KOPT-K1 (cell line): Measurements from ENCODE around the gene VARS2.

Experiments
- H3K27ac ChIP-seq: fragments of 200-600 bp; sonication (generic); 2 replicates; pipeline ENCODE4 v1.5.1; 2016; ENCODE audit warnings: antibody characterized with exemption, mild to moderate bottlenecking, low read depth, low read length; ENCODE audit not compliant: poor library complexity, severe bottlenecking
- H3K36me3 ChIP-seq: fragments of 200-600 bp; sonication (generic); 2 replicates; pipeline ENCODE4 v1.5.1; 2017; ENCODE audit warnings: antibody characterized with exemption, mild to moderate bottlenecking, low read length, moderate library complexity; ENCODE audit not compliant: insufficient read depth
- H3K9me3 ChIP-seq: fragments of 200-600 bp; sonication (generic); 2 replicates; pipeline ENCODE4 v1.5.1; 2017; ENCODE audit warnings: antibody characterized with exemption, low read length, mild to moderate bottlenecking; ENCODE audit not compliant: insufficient read depth, poor library complexity, severe bottlenecking

VARS2 gene

DNA sequence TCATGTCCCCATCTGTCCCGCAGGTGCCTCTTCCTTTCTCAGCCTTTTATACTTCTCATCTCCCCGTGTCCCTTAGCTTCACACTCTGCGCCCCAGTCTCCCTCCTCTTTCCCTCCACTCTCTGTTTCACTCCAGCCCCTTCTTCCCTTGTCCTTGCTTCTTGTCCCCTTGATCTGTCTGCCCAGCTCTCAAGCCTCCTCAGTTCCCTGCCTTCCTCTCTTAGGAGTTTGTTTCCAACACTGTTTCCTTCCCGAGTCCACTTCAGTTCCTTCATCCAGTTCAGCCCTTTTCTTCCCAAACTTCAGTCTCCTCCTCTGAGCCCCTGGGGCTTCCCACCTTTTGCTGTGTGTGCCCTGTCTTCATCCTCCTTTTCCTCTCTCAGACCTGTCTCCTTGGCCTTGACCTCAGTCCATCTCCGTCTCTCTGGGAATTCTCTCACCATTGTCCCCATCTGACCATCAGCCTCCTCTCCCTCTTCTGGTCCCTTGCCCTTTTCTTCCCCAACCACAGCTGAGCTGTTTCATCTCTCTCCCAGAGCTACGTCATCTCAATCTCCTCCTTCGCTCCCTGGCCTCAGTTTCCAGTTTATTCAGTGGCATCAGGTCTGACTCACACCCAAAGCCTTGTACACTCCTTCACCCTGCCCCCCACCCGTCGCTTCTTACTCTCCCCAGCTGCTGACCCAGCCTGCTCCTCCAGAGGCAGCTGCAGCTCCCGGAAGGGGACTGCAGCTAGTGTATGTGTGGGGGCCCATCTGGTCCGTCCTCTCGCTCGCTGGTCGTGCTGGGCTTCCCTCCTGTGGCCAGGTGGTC, 32.4 kb upstream of the VARS2 start:
- Histone ChIP-seq H3K36me3 (no peaks in the 10 kb centered on the region), H3K27ac (no peak overlapping the region)

DNA sequence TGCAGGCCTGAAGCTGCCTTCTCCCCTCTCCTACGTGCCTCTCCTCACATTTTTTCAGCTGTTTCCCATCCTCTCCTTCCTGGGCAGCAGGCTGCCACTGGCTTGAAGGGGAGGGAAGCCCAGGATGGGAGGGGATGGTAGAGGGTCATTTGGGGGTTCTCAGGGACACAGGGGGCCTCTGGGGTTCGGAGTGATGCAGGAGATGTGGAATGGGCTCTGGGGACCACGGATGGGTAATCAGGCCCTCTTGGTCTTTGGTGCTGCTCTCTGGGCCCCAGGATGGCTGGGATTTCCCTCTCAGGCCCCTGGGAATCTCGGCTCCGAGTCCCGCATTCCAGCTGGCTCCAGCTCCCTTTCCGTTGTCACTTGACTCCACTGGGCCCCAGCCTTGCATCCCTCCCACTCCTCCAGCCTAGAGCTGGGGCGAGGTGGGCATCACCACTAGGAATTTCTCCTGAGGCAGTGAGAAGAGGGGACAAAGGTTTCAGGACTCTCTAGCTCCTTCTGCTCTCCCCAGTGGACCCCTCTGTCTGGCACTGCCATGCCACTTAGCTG, 31.8 kb upstream of the VARS2 start:
- H3K27ac ChIP-seq = no peak overlapping the region
- H3K36me3 ChIP-seq = no peaks in the 10 kb centered on the region
- H3K9me3 ChIP-seq = no peaks in the 10 kb centered on the region

More for the DNA sequence above, 32.4 kb upstream of the VARS2 start:
- no peaks in the 10 kb centered on the region for H3K9me3 ChIP-seq

DNA sequence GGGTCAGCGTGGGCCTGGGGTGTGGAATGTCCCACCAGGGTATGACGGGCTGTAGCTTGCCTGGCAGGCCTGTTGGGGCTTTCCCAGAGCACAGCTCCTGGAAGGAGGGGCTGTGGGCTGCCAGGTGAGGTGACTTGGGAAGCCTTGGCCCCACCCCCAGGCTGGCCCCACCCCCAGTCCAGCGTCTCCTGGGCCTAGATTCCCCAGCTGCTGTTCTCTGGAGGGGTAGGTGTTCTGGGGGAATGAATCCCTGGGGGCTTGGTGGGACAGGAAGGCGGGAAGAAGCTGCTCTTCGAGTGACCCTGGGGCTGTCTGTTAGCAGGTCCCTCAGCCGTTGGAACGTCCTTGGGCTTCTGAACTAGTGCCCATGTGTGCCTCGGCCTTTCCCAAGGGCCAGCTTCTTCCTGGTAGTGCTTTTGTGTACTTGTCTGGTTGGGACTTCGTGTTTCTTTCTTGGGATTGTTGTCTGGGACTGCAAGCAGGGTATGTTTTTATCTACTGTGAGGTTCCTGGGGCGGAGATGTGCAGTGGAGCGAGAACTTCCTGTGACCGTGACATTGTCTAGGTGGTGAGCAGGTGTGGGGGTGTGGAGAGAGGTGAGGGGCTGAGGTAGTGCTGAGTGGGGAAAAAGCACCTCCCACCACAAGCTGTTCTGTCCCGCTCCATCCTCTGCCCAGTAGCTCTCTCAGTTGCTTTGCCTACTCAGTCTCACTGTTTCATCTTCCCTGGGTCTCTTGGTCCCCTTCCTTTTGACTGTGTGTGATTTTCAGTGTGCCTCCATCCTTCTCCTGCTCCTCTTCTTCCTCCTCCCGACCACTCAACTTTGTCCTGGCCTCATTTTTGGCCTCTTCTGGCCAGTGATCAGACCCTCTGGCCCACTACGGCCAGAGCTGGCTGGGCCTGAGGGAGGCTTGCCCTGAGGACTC, 31.0 kb upstream of the VARS2 start:
- Histone ChIP-seq H3K36me3 (no peaks in the 10 kb centered on the region), H3K9me3 (no peaks in the 10 kb centered on the region), H3K27ac (no peak overlapping the region)

DNA sequence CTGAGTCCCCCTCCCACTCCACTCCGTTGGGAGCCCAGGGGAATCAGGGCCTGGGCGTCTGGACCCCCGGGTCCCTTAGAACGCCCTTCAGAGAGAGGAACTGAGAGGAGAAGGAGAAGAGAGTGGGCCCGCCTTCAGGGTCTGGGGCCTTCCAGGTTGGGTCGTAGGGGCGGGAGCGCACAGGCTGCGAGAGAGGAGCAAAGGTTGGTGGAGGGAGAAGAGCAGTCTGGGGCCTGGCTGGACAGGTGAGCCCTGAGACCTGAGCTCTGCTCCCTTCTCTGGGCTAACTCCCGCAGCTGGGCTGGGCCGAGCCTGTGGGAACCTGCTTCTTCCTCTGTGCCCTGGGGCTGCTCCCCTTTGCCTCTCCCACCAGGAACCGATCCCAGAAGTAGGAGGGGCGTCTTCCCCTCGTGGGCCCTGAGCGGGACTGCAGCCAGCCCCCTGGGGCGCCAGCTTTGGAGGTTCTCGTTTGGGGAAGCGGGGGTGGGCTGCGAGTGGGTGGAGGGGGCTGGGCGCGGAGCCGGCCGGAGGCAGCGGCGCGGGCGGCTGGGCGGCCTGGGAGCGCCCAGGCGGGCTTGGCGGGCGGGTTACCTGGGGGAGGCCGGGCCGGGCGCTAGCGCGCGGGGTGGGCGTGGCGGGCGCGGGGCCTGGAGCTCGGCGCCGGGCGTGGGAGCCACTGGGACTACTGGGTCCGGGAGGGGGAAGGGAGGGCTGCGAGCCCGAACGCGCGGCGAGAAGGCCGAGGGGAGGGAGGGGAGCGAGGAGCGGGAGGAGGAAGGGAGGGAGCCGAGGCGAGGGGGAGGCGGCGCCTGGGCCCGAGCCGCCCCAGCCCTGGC, 30.1 kb upstream of the VARS2 start, which contains the start of gene DDR1:
DDR1 (plus strand) TSS at position 835 of the 836 bp plus-strand sequence. CDS start 4,211 bp downstream, outside the sequence.
- Histone ChIP-seq H3K9me3 (no peaks in the 10 kb centered on the region), H3K36me3 (no peaks in the 10 kb centered on the region), H3K27ac (peak within 1 kb of the TSS; percentile 48)

DNA sequence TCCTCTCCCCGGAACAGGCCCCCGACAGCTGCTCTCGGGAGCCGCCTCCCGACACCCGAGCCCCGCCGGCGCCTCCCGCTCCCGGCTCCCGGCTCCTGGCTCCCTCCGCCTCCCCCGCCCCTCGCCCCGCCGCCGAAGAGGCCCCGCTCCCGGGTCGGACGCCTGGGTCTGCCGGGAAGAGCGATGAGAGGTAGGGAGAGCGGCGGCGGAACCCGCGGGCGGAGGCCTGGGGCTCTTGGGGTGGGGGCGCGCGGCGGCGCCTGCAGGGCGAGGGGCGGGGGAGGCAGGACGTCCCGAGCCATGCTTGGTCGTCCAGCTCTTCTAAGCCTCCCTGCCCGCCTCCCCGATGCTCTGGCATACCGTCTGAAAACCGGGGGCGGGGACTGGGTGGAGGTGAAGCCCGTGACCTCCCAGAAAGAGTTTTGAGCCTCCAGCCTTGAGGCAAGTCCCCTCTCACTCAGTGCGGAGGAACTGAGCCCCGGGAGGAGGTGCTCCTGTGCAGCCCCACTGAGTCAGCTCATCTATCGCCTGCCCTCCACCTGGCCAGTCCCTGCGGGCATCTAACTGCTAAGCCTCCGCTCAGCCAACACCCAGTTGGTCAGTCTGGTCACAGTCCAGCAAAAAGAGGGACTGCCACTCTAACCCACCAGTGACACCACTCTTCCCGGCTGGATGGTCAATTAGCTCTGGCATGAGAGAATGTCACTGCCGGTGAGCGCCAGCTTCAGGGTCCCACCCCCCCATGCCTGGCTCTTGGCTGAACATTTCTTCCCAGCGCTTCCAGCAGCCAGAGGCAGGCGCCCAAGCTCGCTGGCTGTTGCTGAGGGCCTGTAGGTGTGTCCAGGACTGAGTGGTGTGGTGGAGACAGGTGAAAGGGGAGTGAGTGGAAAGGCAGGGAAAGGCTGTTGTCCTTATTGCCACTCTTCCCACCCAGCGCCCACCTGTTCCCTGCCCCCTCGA, 29.2 kb upstream of the VARS2 start:
- Histone ChIP-seq H3K9me3 (no peaks in the 10 kb centered on the region), H3K27ac (peak overlapping the region; percentile 48), H3K36me3 (no peaks in the 10 kb centered on the region)

DNA sequence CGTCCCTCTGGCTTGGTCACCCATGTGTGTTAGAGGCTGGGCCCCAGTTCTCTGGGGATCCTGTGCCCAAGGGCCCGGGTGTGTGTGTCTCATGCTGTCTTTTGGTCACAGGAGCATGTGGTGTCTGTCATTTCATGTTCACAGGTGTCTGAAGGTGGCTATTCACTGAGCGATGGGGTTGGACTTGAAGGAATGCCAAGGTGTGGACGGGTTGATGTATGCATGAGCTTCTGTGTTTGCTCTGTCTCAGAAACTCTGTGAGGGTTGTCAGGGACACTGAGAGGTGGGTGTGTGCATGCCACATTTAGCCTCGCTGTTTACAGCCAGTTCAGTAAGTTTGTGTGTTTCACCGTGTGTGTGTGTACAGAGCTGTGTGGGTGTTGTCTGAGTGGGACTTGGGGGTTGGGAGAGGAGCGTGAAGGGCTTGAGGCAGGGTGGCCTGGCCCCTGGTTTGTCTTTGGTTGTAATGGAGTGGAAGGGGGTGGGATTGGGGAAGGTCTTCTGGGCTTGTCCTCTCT, 28.5 kb upstream of the VARS2 start:
- H3K36me3 ChIP-seq = no peaks in the 10 kb centered on the region
- no peaks in the 10 kb centered on the region for H3K9me3 ChIP-seq
- H3K27ac ChIP-seq = no peak overlapping the region

DNA sequence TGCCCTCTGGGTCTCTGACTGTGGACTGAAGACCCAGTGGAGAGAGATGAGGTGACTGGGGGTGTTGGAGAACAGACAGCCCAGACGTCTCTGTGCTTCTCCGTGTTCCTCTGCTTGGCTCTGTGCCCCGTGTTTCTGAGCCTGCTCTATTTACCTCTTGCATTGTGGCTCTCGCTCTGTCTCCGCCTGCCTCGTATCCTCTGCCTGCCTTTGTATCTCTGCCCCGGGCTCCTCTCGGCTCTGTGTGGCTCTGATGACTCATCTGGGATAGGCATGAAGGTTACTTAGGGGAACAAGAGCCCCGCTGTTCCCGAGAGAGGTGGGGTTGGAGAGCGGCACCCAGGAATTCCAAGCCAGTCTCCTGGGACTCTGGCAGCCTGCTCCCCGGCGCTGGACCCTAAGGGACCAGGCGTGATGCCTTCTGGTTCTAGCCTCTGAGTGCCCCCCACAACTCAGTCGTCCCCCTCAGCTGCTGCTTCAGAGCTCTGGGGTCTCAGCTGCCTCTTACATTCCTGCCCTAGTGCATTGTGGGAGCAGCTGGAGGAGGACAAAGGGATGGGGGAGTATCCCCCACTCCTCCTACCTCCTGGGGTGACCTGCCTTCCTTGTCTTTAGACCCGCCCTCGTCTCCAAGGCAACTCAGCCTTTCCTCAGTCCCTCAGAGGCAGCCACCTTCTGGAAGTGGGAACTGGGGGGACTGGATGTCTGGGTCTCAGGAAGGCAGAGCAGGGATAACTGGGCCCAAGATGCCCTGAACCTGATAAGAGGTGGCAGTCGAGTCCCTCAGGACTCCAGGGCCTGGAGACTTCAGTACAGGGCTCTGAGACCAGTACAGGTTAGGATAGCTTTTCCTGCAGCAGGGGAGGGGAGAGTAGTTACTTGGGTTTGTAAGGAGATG, 27.8 kb upstream of the VARS2 start:
- no peaks in the 10 kb centered on the region for H3K9me3 ChIP-seq
- H3K27ac ChIP-seq = no peak overlapping the region
- no peaks in the 10 kb centered on the region for H3K36me3 ChIP-seq

DNA sequence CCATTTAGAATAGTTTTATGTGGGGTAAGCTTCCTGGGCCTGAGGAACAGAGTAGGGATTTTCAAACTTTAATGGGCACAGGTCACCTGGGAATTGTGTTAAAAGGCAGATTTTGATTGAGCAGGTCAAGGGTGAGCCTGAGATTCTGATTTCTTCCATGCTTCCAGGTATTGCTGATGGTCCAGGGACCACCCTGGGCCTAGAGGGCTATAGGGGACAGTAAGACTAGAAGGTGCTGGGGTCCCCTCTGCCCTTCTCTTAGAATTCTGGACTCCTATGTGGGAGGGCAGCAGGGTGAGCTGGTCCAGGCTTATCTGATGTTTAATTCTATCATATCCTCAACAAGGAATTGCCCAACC, 27.2 kb upstream of the VARS2 start:
- Histone ChIP-seq H3K36me3 (no peaks in the 10 kb centered on the region), H3K9me3 (no peaks in the 10 kb centered on the region), H3K27ac (no peak overlapping the region)

DNA sequence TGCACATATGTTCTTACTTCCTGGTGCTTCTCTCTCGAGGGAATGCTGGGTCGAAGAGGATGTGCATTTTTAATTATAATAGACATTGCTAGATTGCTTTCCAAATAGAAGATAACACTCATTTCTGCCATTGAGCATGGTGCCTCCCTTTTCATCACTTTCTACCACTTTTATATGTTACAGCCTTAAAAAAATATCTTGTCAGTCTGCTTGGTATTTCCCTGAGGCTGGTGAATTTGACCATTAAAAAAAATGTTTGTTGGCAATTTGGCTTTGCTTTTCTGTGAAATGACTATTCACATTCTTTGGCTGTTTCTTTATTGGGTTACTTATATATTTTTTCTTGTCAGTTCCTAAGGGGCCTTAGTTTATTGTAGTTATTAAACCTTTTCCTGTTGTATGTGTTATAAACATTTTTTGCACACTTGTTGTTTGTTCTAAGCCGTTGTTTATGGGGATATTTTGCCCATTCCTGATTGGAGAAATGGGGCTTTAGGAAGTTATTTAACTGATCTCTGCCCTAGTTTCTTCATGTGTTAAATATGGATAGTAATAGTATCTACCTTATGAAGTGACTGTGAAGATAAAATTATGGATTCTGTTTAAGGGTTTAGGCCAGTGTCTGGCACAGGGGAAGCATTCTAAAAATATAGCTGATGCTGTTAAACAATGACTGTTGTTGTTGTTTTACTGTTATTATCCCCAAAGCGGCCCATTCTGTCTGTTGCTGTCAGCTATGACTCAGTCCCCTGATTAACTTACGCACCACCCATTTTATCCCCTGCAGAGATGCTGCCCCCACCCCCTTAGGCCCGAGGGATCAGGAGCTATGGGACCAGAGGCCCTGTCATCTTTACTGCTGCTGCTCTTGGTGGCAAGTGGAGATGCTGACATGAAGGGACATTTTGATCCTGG, 25.9 kb upstream of the VARS2 start:
- Histone ChIP-seq H3K9me3 (no peaks in the 10 kb centered on the region), H3K36me3 (no peaks in the 10 kb centered on the region), H3K27ac (no peak overlapping the region)

DNA sequence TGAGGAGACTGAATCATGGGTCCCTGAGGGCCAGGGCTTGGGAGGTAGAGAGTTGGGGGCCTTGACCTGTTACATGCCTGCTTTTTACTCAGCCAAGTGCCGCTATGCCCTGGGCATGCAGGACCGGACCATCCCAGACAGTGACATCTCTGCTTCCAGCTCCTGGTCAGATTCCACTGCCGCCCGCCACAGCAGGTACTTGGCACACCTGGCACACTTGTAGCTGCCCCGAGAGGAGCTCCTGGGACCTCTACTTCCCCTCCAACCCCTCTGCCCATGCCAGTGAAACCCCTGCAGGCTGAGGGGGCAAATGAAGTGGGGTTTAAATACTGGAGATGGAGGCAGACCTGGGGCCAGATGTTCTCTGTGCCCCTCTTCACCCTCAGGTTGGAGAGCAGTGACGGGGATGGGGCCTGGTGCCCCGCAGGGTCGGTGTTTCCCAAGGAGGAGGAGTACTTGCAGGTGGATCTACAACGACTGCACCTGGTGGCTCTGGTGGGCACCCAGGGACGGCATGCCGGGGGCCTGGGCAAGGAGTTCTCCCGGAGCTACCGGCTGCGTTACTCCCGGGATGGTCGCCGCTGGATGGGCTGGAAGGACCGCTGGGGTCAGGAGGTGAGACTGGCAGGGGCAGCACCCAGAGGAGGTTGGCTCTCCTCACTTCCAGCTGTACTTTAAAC, 25.1 kb upstream of the VARS2 start:
- no peak overlapping the region for H3K27ac ChIP-seq
- H3K9me3 ChIP-seq = no peaks in the 10 kb centered on the region
- no peaks in the 10 kb centered on the region for H3K36me3 ChIP-seq

DNA sequence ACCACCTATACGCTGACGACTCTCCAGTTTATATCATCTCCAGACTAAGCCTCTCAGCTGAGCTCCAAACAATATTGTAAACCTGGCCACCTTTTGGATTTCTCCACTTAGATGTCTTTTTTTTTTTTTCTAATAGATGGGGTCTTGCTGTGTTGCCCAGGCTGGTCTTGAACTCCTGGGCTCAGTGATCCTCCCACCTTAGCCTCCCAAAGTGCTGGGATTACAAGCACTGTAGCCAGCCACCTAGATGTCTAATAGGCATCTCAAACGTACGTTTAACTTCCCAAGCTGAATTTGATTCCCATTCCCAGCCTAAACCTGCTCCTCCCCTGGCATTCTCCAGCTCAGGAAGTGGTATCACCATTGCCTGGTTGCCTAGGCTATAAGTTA, 24.5 kb upstream of the VARS2 start:
- H3K36me3 ChIP-seq = no peaks in the 10 kb centered on the region
- no peaks in the 10 kb centered on the region for H3K9me3 ChIP-seq
- H3K27ac ChIP-seq = no peak overlapping the region
